ENCODE results near the gene CHML. TPM values are rescaled to one million over a fixed set of nuclear protein-coding genes. Genes with fewer than 3 reads are reported as not detected.

CHML gene
- total RNA-seq (2022; extraction: Qiagen RNA extraction), result 8.0 to 10.9 TPM (median 8.3 TPM) in 5 replicates

GRCh38 chr1:241640149-241640866, at the start of gene CHML, which contains the start of gene OPN3:
Gene CHML (minus strand): TSS chr1:241640369. CDS start chr1:241635766, 4,603 bp downstream.
Gene OPN3 (minus strand): TSS chr1:241640369. CDS start chr1:241640254, 115 bp downstream.

GRCh38 chr1:241652012-241652411, 11.8 kb upstream of the CHML start, which contains the start of gene WDR64:
Gene WDR64 (plus strand): TSS chr1:241652281. CDS start chr1:241652485, 204 bp downstream.

Other genes starting within 250 kb of the CHML start
- gene FH, start 120.6 kb downstream of the CHML start, total RNA-seq (2022; extraction: Qiagen RNA extraction), result 84.4 to 90.2 TPM (median 85.0 TPM) in 5 replicates
- 0.37 to 1.2 TPM (median 0.53 TPM) in 5 replicates for gene KMO, start 108.0 kb downstream of the CHML start, total RNA-seq (2022; extraction: Qiagen RNA extraction)
- 54.2 to 71.1 TPM (median 65.0 TPM) in 5 replicates for gene OPN3, start within 50 bp of the CHML start, total RNA-seq (2022; extraction: Qiagen RNA extraction)
- gene WDR64, start 11.9 kb upstream of the CHML start, total RNA-seq (2022; extraction: Qiagen RNA extraction), result 0.08 TPM in 1 of 5 replicates, not detected in the others
- 20.0 to 29.8 TPM (median 22.7 TPM) in 5 replicates for gene EXO1, start 207.8 kb upstream of the CHML start, total RNA-seq (2022; extraction: Qiagen RNA extraction)

All from A549 treated with Hydrocortisone at 1 μM for 4 hours (cell line).